ENCODE measurements around the gene COX7A2.

Gene COX7A2

DNA sequence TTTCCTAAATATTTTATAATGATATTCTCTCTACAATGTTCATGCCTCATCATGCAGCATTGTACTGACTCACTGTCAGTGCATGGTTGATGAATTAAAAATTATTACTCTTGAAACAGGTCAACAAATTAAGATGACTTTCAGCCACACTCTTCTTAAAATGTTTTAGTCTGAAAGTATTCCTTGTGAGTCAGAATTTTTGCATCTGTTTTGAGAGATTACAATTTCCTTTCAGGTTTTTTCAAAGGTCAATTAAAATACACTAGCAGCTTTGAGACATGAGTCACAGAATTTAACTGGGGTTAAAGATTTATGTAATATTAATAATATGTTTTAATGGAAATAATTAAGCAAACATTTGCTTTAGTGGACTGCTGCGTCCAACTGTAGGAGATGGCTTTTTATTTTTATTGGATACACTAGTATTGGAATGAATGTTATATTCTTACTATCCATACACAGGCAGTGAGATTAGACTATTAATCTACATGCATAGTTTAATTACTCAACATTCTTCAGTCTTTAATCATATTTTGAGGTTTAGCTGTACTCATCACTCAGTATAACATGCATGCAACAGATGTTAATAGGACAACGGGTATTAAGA is 47.4 kb downstream of the COX7A2 start:
- in situ Hi-C loops (cut with MboI; ENCODE audit: low sequenced_read_pairs, unreplicated experiment), result no loop called here
- no peak for DNase-seq (ENCODE audit: low spot score)
- TF ChIP-seq, protein P1, sequence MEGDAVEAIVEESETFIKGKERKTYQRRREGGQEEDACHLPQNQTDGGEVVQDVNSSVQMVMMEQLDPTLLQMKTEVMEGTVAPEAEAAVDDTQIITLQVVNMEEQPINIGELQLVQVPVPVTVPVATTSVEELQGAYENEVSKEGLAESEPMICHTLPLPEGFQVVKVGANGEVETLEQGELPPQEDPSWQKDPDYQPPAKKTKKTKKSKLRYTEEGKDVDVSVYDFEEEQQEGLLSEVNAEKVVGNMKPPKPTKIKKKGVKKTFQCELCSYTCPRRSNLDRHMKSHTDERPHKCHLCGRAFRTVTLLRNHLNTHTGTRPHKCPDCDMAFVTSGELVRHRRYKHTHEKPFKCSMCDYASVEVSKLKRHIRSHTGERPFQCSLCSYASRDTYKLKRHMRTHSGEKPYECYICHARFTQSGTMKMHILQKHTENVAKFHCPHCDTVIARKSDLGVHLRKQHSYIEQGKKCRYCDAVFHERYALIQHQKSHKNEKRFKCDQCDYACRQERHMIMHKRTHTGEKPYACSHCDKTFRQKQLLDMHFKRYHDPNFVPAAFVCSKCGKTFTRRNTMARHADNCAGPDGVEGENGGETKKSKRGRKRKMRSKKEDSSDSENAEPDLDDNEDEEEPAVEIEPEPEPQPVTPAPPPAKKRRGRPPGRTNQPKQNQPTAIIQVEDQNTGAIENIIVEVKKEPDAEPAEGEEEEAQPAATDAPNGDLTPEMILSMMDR (IDR thresholded peaks at IDR 0.05; ENCODE audit: borderline replicate concordance, control extremely low read depth, extremely low read depth, insufficient read depth, missing control alignments), result no peak

DNA sequence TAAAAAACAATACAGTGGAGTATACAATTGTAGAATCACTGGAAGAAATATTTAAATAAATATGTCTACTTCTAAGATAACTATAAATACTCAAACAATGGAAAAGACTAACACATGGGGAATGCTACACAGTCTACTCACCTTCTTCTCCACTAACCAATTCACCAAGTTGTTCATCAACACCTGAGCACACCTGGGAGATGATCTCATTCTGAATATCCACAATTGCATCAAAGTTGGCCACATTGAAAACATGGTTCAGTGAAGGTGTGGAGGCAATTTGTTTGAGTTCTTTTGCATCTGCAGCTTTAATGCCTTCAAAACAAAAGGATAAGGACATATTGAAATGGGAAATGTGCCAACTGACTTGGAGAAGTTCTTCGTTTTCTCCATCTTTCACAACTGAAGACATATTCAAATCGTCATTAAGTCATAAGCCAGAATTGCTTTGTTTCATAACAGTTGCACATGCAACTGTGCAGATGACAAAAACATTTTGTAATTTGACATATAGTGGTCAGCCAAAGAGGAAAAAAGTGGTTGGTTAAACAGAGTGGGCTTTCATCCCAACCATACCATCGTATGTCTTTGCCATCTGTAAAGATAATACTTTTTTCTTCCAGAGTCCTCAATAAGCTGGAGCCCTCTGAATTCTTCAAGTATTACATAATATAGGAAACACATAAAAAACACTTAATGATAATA is 55.2 kb downstream of the COX7A2 start:
- in situ Hi-C loops (cut with MboI; ENCODE audit: low sequenced_read_pairs, unreplicated experiment), result no loop called here
- TF ChIP-seq, protein P1 (IDR thresholded peaks at IDR 0.05; ENCODE audit: borderline replicate concordance, control extremely low read depth, extremely low read depth, insufficient read depth, missing control alignments), result no peak
- no peak for DNase-seq (ENCODE audit: low spot score)
